HTR-8/SVneo (cell line): Measurements from ENCODE around the gene SUSD1.
A peak's percentile ranks its signal among the peaks of the same experiment; 100 is the strongest.

Experiments used
- DNase-seq: peaks from one replicate; pipeline ENCODE4 v3.0.0; 2011; ENCODE audit warnings: low spot score, mixed read lengths; ENCODE audit not compliant: insufficient read length
- FAIRE-seq: peaks from 2 replicates; lab custom pipeline; 2011; peaks lifted over from hg19 to GRCh38; lab: Jason Lieb, UNC

Gene SUSD1

DNA sequence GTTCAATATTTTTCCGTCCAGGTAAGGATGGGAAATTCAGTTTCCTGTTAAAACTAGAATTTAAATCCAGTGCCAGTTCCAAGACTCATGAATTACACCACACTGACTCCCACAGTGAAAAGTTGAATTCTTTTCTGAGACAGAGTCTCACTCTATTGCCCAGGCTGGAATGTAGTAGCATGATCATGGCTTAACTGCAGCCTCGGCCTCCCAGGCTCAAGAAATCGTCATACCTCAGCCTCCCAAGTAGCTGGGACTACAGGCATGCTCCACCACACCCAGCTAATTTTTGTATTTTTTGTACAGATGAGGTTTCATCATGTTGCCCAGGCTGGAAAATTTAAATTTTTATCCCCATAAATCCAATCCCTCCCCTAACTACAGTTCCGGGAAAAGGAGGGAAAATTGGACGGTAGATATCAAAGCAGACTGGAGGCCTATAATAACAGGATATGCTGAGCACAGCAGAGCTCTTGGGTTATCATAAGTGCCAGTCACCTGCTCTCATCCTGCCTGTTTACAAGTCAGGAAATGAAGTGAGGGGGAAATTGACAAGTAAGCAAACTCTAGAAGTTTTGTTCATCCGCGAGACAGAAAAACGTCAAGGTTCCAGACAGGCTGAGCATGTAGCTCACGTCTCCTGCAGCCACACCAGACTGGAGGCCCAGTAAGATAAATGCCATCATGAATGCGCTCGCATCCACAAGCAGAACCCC lies 172.8 kb downstream of the SUSD1 start:
- DNase-seq (no peak), FAIRE-seq (no peak)

GRCh38 chr9:112000743-112001142 lies 174.4 kb downstream of the SUSD1 start:
- no peak for DNase-seq
- FAIRE-seq, result no peak

GRCh38 chr9:111999319-111999718 lies 175.8 kb downstream of the SUSD1 start:
- DNase-seq, result no peak
- no peak for FAIRE-seq

GRCh38 chr9:111997831-111998230 lies 177.3 kb downstream of the SUSD1 start:
- no peak for FAIRE-seq

DNA sequence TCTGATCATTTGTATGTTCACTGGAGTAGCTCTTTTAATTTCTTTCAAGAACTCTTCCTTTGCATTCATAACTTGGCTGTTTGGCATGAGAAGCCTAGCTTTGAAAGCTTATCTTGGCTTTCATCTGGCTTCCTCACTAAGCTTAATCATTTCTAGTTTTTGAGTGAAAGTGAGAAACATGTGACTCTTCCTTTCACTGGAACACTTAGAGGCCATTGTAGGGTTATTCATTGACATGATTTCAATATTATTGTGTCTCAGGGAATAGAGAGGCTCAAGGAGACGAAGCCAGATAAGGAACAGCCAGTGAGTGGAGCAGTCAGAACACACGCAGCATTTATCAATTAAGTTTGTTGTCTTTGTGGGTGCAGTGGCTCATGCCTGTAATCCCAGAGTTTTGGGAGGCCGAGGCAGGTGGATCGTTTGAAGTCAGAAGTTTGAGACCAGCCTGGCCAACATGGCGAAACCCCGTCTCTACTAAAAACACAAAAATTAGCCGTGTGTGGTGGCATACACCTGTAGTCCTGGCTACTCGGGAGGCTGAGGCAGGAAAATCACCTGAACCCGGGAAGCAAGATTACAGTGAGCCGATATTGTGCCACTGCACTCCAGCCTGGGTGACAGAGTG lies 180.2 kb downstream of the SUSD1 start:
- no peak for DNase-seq
- no peak for FAIRE-seq

More at GRCh38 chr9:111997831-111998230, 177.3 kb downstream of the SUSD1 start:
- no peak for DNase-seq

- FAIRE-seq (no peak), DNase-seq (no peak)
These were observed 181.8 kb downstream of the SUSD1 start for GRCh38 chr9:111993319-111993718.

DNA sequence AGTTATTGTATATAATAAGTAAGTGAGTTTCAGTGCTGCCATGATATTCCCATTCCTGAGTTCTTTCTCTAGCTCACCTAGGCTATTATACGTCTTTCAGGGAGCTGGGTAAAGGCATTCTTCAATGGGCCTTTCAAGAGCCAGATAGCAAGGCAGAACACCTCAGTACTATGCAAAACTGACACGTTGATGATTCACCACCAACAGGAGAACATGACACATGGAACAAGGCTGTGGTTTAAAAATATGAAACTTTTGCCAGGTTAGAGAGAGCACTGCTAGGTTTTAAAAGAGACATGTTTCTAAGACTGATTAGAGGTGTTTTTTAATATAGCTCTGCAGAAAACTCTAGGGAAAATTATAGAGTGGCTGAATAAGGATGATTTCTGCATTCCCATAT lies 182.6 kb downstream of the SUSD1 start:
- FAIRE-seq (no peak), DNase-seq (peak; percentile 54)

GRCh38 chr9:111991179-111991578 lies 183.9 kb downstream of the SUSD1 start:
- FAIRE-seq (no peak), DNase-seq (no peak)
